RKO (cell line): ENCODE data around the gene ITGA7.

Source experiments
- DNase-seq: peaks from one replicate; pipeline ENCODE4 v3.0.0-alpha.2; 2016; ENCODE audit warnings: low spot score

Gene ITGA7

DNA sequence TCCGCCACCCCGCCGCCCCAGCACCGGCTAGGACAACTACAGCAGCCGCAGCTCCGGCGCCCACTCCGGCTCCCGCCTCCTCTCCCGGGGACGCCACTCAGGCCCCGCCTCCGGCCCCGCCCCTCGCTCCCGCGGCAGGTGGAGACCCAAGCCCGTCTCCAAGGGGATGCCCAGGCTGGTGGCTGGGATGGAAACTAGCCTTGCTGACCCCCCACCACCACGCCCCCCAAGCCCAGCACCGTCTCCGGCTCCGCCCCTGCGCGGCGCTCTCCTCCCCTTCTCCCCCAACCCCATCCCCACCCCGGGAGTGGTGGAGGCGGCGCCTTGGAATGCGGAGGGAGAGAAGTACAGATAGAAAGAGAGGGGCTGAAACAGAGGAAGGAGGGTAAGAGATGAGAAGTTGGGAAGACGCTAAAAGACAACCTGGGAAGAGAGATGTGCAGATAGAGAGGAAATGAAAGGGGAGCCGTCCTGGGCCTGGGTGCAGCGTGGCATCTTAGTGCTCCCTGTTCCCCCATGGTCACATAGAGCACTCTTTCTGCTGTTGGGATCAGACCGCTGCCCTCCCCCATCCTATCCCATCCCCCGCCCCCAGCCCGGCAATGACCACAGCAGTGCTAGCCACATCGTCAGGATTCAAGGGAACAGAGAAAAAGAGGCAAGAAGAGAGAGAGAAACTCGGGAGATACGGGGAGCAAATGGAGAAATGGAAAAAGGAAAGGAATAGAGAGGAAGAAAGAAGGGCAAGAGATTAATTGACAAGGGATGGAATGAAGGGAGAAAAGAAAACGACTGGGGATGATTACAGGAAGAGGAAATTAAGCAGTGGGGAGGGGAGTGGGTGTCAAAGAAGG, at the start of gene ITGA7:
TSS of gene ITGA7 (minus strand) at position 64 of the 854 bp plus-strand sequence. CDS start 222 bp downstream, outside the sequence.
- no peak for DNase-seq

DNA sequence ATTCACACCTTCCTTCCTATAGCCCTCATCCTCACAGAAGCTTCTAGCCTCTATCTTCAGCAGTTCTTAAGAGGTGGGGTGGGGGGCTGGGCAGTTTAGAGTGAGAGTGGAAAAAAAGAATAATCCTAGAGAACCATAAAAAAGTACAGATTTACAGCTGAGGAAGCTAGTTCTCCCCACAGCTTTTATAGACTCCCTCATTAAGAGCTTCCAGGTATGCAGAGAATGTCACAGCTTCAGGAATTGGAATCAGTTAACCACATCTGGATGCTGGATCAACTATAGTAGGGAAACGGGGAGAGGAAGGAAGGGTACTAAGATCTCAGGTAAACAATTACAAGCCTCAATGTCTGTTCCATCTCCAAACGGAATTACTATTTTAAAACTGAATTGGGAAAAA, 47.5 kb upstream of the ITGA7 start:
- DNase-seq, result no peak

DNA sequence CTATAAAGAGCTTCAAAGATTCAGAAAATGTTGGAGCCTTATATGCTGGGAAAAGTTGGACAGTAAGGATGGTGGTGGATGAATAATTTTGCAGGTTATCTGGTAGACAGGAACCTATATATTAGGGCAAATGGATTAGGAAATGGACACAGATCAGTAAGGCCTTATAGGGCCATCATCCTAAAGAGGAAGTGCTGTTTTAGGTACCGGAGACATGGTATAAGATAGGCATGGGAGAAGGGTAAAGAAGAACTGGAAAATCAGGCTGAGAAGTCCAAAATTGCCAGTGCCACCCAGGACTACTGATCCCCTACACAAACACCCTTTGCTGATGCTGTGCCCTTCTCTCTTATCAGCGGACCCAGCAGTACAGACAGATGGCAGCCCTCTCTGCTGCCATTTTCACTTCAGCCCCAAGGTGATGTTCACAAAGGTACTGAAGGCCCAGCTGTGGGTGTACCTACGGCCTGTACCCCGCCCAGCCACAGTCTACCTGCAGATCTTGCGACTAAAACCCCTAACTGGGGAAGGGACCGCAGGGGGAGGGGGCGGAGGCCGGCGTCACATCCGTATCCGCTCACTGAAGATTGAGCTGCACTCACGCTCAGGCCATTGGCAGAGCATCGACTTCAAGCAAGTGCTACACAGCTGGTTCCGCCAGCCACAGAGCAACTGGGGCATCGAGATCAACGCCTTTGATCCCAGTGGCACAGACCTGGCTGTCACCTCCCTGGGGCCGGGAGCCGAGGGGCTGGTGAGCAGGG, 40.7 kb upstream of the ITGA7 start:
- no peak for DNase-seq

- no peak for DNase-seq
Measured at GRCh38 chr12:55746913-55747231, 39.2 kb upstream of the ITGA7 start.

DNA sequence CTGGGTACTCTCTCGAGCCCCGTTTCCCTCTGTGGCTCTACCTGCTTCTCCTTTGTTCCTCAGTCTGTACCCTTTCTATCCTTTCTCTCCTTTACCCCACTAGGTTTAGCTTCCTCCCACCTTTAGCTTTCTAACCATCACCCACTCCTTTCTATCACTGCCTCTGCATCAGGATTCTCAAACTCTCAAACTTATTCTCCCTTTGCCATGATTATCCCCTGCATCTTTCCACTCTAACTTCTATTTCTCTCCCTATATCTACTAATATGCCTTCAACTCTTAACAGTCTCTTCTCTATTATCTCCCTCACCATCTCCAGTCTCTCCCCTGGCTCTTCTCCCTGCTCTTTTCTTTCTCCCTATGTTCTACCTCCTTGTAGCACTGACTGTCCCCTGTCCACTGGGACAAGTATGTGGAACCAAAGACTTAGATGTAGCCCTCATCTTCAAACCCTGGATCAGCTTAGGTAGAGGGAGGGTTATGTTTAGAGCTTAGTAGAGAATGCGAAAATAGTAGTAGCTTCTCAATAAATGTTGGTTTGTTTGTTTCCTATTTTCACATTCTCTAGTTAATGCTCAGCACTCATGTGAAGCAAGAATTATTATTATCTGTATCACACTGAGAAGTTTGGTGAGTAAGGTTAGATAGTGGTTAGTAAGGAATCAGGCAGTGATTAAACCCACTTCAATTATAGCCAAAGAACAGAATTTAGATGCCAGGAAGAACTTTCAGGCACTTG, 38.6 kb upstream of the ITGA7 start:
- DNase-seq, result no peak

GRCh38 chr12:55745361-55746173, 37.9 kb upstream of the ITGA7 start:
- no peak for DNase-seq

DNA sequence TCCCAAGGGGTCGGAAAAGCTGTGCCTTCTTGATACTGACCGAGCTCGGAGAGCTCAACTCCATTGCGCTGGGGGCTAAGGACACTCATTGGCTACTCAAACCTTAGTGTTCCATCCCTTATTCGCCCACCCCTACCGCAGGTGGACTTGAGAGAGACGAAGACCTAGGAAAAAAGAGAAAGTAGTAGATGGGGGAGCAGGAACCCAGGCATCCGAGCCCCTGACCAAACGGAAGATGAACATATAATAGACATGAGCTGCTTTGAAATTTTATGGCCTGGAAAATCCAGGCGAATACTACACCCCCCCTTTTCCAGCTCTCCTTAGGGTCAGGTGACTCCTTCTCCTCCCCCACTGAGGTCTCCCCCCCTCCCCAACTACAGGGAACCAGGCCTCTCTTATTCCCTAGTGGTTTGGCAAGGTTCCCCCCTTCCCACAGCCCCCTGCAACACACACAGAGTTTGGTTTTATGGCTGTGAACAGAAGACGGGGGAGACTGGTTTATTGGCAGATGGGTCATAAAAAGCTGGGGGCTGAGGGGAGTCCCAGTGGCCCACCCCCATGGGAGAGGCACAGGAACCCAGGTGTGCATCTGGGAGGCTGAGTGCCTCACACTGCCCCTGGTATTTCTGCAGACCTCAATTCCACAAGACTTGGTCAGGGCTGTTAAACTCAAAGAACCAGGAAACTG, 36.8 kb upstream of the ITGA7 start:
- no peak for DNase-seq

DNA sequence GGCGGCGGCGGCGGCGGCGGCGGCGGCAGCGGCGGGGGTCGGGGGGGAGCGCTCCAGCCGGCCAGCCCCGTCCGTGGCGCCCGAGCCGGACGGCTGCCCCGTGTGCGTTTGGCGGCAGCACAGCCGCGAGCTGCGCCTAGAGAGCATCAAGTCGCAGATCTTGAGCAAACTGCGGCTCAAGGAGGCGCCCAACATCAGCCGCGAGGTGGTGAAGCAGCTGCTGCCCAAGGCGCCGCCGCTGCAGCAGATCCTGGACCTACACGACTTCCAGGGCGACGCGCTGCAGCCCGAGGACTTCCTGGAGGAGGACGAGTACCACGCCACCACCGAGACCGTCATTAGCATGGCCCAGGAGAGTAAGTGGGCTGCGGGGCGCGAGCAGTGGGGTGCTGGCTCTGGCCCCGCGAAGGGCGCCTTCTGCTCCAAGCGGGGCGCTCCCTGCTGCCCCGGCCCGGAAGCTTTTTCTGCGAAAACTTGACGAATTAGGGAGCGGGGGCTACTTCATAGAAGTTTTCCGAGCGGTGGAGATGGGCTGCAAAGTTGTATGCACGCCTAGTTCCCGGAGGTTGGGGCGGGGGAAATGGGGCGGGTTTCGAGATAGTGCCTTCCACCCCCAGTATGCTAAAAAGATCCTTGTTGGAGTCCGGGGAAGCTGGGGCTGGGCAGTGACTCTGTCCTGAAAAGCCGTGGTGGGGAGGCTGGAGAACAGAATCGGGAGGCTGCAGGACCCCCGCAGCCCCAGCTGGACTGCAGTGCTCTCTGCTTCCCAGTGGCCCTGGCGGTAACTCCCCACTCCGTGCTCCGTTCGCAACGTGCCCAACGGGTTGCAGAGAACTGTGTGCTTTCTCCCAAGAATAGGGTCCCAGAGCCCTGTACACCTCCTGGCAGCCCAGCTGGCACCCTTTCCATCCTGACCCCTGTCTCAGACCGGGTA, 36.0 kb upstream of the ITGA7 start:
- peak; percentile 84 for DNase-seq

GRCh38 chr12:55742719-55743405, 35.2 kb upstream of the ITGA7 start, which contains the start of gene GDF11:
Gene GDF11, plus strand, starts transcription at chr12:55743122. Its CDS starts 195 bp downstream, at chr12:55743317.
- DNase-seq, result peak; percentile 81

DNA sequence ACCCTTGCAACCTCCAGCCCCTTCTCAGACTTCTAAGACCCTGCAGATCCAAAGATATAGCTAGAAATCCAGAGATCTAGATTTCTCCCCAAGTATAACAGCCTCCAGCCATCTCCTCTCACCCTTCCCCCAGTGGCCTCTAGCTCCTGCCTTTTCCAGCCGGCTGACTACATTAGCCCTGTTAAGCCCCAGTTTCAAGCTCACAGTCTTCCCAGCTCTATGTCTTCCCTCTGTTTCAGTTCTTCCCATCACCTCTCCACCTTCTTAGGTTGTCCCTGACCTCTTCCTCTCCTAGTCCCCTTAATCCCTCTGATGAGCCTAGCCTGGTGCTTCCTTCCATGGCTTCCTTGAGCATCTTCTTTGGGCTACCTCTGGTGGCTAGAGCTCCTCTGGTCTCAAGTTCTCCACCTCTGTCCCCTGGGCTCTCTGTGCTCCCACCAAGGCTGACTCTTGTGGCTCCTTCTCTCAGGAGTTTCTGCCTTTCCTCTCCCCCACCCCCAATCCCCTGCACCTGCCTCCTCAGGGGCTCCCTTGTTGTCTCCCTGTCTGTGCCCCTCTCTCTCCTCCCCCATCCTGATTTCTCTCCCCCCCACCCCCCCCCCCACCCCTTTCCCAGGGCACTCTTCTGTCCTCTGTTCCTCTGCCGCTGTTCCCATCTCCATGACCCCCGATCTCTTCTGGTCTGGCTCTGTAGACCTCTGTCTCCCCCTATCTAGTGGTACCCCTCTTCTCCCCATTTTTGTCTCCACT, 34.4 kb upstream of the ITGA7 start:
- DNase-seq, result no peak

- DNase-seq, result no peak
Measured at GRCh38 chr12:55739025-55739378, 31.3 kb upstream of the ITGA7 start.

- DNase-seq, result peak; percentile 91
Measured at GRCh38 chr12:55738123-55739024, 30.7 kb upstream of the ITGA7 start.

- no peak for DNase-seq
Measured at GRCh38 chr12:55737581-55738122, 29.9 kb upstream of the ITGA7 start.

GRCh38 chr12:55736780-55737580, 29.3 kb upstream of the ITGA7 start:
- no peak for DNase-seq

GRCh38 chr12:55736076-55736475, 28.4 kb upstream of the ITGA7 start:
- DNase-seq, result no peak

DNA sequence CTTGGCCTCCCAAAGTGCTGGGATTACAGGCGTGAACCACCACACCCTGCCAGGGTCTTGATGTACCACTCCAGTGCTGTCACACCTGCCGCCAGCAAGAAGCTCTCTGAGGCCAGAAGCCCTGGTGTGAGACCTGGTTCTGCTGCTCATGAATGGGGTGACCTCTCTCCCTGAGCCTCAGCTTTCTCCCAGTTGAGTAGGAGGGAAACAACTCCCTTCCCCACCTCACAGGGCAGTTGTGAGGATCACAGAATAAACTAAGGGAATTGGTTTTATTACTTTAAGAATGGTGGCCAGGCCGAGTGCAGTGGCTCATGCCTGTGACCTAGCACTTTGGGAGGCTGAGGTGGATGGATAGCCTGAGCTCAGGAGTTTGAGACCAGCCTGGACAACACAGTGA, 26.9 kb upstream of the ITGA7 start:
- no peak for DNase-seq

- no peak for DNase-seq
Measured at GRCh38 chr12:55733858-55734257, 26.2 kb upstream of the ITGA7 start.
